ENCODE measurements around the gene PDE11A. TPM values are rescaled to one million over a fixed set of nuclear protein-coding genes. Genes with fewer than 3 reads are reported as not detected.

PDE11A gene
- total and polyA plus RNA-seq, 2 experiments from 2014 or later, result 0.34 to 0.86 TPM

GRCh38 chr2:177731384-177731783, 341.2 kb downstream of the PDE11A start:
- Histone ChIP-seq H4K20me1 (ENCODE audit: insufficient read depth) (no peaks in the 10 kb centered on the region), H3K27ac (no peak overlapping the region), H3K27me3 (replicated peaks; ENCODE audit: insufficient read depth) (peaks cover 38% of the 10 kb centered on the region), H3K9ac (no peak overlapping the region), H3K36me3 (ENCODE audit: low read depth) (no peaks in the 10 kb centered on the region), H3K9me2 (ENCODE audit: insufficient read depth) (no peaks in the 10 kb centered on the region), H3K4me1 (ENCODE audit: insufficient read depth) (no peaks in the 10 kb centered on the region), H3K4me3 (no peak overlapping the region), H2AFZ (no peak overlapping the region), H3K79me2 (ENCODE audit: insufficient read depth) (no peaks in the 10 kb centered on the region), H3K9me3 (ENCODE audit: low read depth) (no peaks in the 10 kb centered on the region), H3K4me2 (ENCODE audit: unreplicated experiment) (no peak overlapping the region), H3F3A (ENCODE audit: insufficient read depth) (no peaks in the 10 kb centered on the region)
- TF ChIP-seq EZH2phosphoT487 (IDR thresholded peaks at IDR 0.05; ENCODE audit: insufficient read depth, low read depth) (no peak), EZH2 (IDR thresholded peaks at IDR 0.05; ENCODE audit: insufficient read depth, poor library complexity, severe bottlenecking) (no peak)
- no peak for DNase-seq
- WGBS, 2 experiments (ENCODE audit: low coverage in 1 of 2, low lambda C conversion rate in 2 of 2, missing lambda C conversion rate in 2 of 2), result 50 to 53% methylated on average over 3 of the region's 3 CpGs
- in situ Hi-C loops (cut with MboI), result loop anchor here (25.0 kb wide), 2 partner anchors 569 to 1619 kb away; partner anchors contain the start of genes HOXD10, HOXD11 and HOXD9

GRCh38 chr2:177730792-177731191, 341.8 kb downstream of the PDE11A start:
- no peaks in the 10 kb centered on the region for H3K79me2 ChIP-seq (ENCODE audit: insufficient read depth)
- no peaks in the 10 kb centered on the region for H3K36me3 ChIP-seq (ENCODE audit: low read depth)
- H4K20me1 ChIP-seq (ENCODE audit: insufficient read depth), result no peaks in the 10 kb centered on the region
- H3K9me2 ChIP-seq (ENCODE audit: insufficient read depth), result no peaks in the 10 kb centered on the region
- no peak for TF ChIP-seq EZH2phosphoT487 (IDR thresholded peaks at IDR 0.05; ENCODE audit: insufficient read depth, low read depth)
- TF ChIP-seq EZH2 (IDR thresholded peaks at IDR 0.05; ENCODE audit: insufficient read depth, poor library complexity, severe bottlenecking), result no peak
- H2AFZ ChIP-seq, result no peak overlapping the region
- H3K9ac ChIP-seq, result no peak overlapping the region
- DNase-seq, result no peak
- no peaks in the 10 kb centered on the region for H3F3A ChIP-seq (ENCODE audit: insufficient read depth)
- H3K4me3 ChIP-seq, result no peak overlapping the region
- H3K27ac ChIP-seq, result no peak overlapping the region
- no peaks in the 10 kb centered on the region for H3K4me1 ChIP-seq (ENCODE audit: insufficient read depth)
- H3K4me2 ChIP-seq (ENCODE audit: unreplicated experiment), result no peak overlapping the region
- no peaks in the 10 kb centered on the region for H3K9me3 ChIP-seq (ENCODE audit: low read depth)
- WGBS, 2 experiments (ENCODE audit: low coverage in 1 of 2, low lambda C conversion rate in 2 of 2, missing lambda C conversion rate in 2 of 2), result 55 to 71% methylated on average over 2 of the region's 2 CpGs
- peaks cover 38% of the 10 kb centered on the region for H3K27me3 ChIP-seq (replicated peaks; ENCODE audit: insufficient read depth)
- in situ Hi-C loops (cut with MboI), result loop anchor here (25.0 kb wide), 2 partner anchors 568 to 1618 kb away; partner anchors contain the start of genes HOXD10, HOXD11 and HOXD9

- WGBS, 2 experiments (ENCODE audit: low coverage in 1 of 2, low lambda C conversion rate in 2 of 2, missing lambda C conversion rate in 2 of 2), result 43 to 67% methylated on average over 3 of the region's 3 CpGs
- TF ChIP-seq EZH2phosphoT487 (IDR thresholded peaks at IDR 0.05; ENCODE audit: insufficient read depth, low read depth), result no peak
- TF ChIP-seq EZH2 (IDR thresholded peaks at IDR 0.05; ENCODE audit: insufficient read depth, poor library complexity, severe bottlenecking), result no peak
- in situ Hi-C loops (cut with MboI), result loop anchor here (25.0 kb wide), 2 partner anchors 568 to 1618 kb away; partner anchors contain the start of genes HOXD10, HOXD11 and HOXD9
These were observed 342.2 kb downstream of the PDE11A start for GRCh38 chr2:177730363-177730762.

GRCh38 chr2:177728920-177729319, 343.7 kb downstream of the PDE11A start:
- Histone ChIP-seq H3K4me3 (no peak overlapping the region), H3K79me2 (ENCODE audit: insufficient read depth) (no peaks in the 10 kb centered on the region), H3K27me3 (replicated peaks; ENCODE audit: insufficient read depth) (peaks cover 36% of the 10 kb centered on the region), H3K9ac (no peak overlapping the region), H2AFZ (no peak overlapping the region), H4K20me1 (ENCODE audit: insufficient read depth) (no peaks in the 10 kb centered on the region), H3K4me1 (ENCODE audit: insufficient read depth) (no peaks in the 10 kb centered on the region), H3K9me2 (ENCODE audit: insufficient read depth) (no peaks in the 10 kb centered on the region), H3K9me3 (ENCODE audit: low read depth) (no peaks in the 10 kb centered on the region), H3F3A (ENCODE audit: insufficient read depth) (no peaks in the 10 kb centered on the region), H3K4me2 (ENCODE audit: unreplicated experiment) (no peak overlapping the region), H3K36me3 (ENCODE audit: low read depth) (no peaks in the 10 kb centered on the region), H3K27ac (no peak overlapping the region)
- TF ChIP-seq EZH2phosphoT487 (IDR thresholded peaks at IDR 0.05; ENCODE audit: insufficient read depth, low read depth) (no peak), EZH2 (IDR thresholded peaks at IDR 0.05; ENCODE audit: insufficient read depth, poor library complexity, severe bottlenecking) (no peak)
- in situ Hi-C loops (cut with MboI), result loop anchor here (10.0 to 25.0 kb wide), 3 partner anchors 384 to 1617 kb away; partner anchors contain the start of genes HOXD10, HOXD11 and HOXD9
- 83 to 93% methylated on average over 2 of the region's 2 CpGs for WGBS, 2 experiments (ENCODE audit: low coverage in 1 of 2, low lambda C conversion rate in 2 of 2, missing lambda C conversion rate in 2 of 2)
- no peak for DNase-seq

More at GRCh38 chr2:177730363-177730762, 342.2 kb downstream of the PDE11A start:
- DNase-seq, result no peak
- H3K36me3 ChIP-seq (ENCODE audit: low read depth), result no peaks in the 10 kb centered on the region
- no peak overlapping the region for H3K4me2 ChIP-seq (ENCODE audit: unreplicated experiment)
- no peaks in the 10 kb centered on the region for H3F3A ChIP-seq (ENCODE audit: insufficient read depth)
- no peaks in the 10 kb centered on the region for H3K79me2 ChIP-seq (ENCODE audit: insufficient read depth)
- no peaks in the 10 kb centered on the region for H3K9me2 ChIP-seq (ENCODE audit: insufficient read depth)
- no peaks in the 10 kb centered on the region for H3K9me3 ChIP-seq (ENCODE audit: low read depth)
- H3K27me3 ChIP-seq (replicated peaks; ENCODE audit: insufficient read depth), result peaks cover 38% of the 10 kb centered on the region
- no peak overlapping the region for H3K9ac ChIP-seq
- H3K4me3 ChIP-seq, result no peak overlapping the region
- no peak overlapping the region for H3K27ac ChIP-seq
- no peaks in the 10 kb centered on the region for H3K4me1 ChIP-seq (ENCODE audit: insufficient read depth)
- no peak overlapping the region for H2AFZ ChIP-seq
- H4K20me1 ChIP-seq (ENCODE audit: insufficient read depth), result no peaks in the 10 kb centered on the region

All from GM23248 (cell line).